HCT116 (cell line): ENCODE measurements around the gene TRAF2. TPM values are rescaled to one million over a fixed set of nuclear protein-coding genes. Genes with fewer than 3 reads are reported as not detected.

Experiments
- ATAC-seq: fragments of 200-7000 bp; cut with Tn5 transposase; 2 replicates; pipeline ENCODE4 v1.9.1; 2020; ENCODE audit warnings: mild to moderate bottlenecking, moderate library complexity
- BruUV-seq: library from RNA; stranded (reverse); fragments of 400-500 nt; replicated peaks from 2 replicates; lab custom pipeline; 2021; lab: Mats Ljungman, UMichigan
- CTCF ChIA-PET: fragments of 300-600 bp; sonication (Branson Sonifier 250); formaldehyde crosslinking; loops from one replicate; lab custom pipeline; 2021; ENCODE audit warnings: antibody characterized with exemption; lab: Charles Lee
- POLR2A ChIA-PET: fragments of 300-600, 350-600 bp; sonication (Branson Sonifier 250); formaldehyde crosslinking; loops from one replicate; lab custom pipeline; 2021; ENCODE audit warnings: antibody characterized with exemption; lab: Charles Lee
- RAD21 ChIA-PET, 2 experiments: fragments of 300-600 bp; sonication (Branson Sonifier 250); formaldehyde crosslinking; loops; one replicate each; lab custom pipeline; 2023; ENCODE audit warnings: low total read pairs in 2 of 2; ENCODE audit not compliant: uncharacterized antibody in 2 of 2, unreplicated experiment in 2 of 2, low non-redundant PET in 1 of 2; lab: Charles Lee
- DNase-seq: peaks from one replicate; pipeline ENCODE4 v3.0.0-alpha.2; 2010; ENCODE audit warnings: low read depth, low spot score
- H2AFZ ChIP-seq: fragments of 200-600 bp; shearing (Covaris generic), sonication (generic); 2 replicates; pipeline ENCODE4 v1.6.1; 2017; ENCODE audit warnings: low read depth, mixed run types, mixed read lengths, antibody characterized with exemption, low read length; ENCODE audit not compliant: poor library complexity, severe bottlenecking
- H3K27ac ChIP-seq: 2 replicates; pipeline ENCODE4 v1.5.1; 2012; ENCODE audit warnings: low read depth, low read length
- H3K27me3 ChIP-seq: fragments of 200-600 bp; sonication (generic); 2 replicates; pipeline ENCODE4 v1.6.1; 2016; ENCODE audit warnings: mixed run types, low read length, mixed read lengths; ENCODE audit not compliant: insufficient read depth
- H3K36me3 ChIP-seq, 2 experiments: fragments of 200-500 bp in 1 of 2; fragments of 200-600 bp in 1 of 2; sonication (Bioruptor generic) in 1 of 2; sonication (generic) in 1 of 2; 2 replicates each; pipeline versions ENCODE4 v1.5.1 to v1.6.1; 2014 to 2016; ENCODE audit warnings: low read length in 2 of 2, inconsistent platforms in 1 of 2, mixed read lengths in 1 of 2, mixed run types in 1 of 2; ENCODE audit not compliant: insufficient read depth in 2 of 2, control insufficient read depth in 1 of 2
- H3K4me1 ChIP-seq, 2 experiments: fragments of 200-600 bp in 1 of 2; sonication (generic) in 1 of 2; 2 replicates each; pipeline versions ENCODE4 v1.5.1 to v1.6.1; 2012 to 2017; ENCODE audit warnings: low read length in 2 of 2, inconsistent platforms in 1 of 2, mild to moderate bottlenecking in 1 of 2, mixed read lengths in 1 of 2, mixed run types in 1 of 2, moderate library complexity in 1 of 2; ENCODE audit not compliant: insufficient read depth in 2 of 2, control insufficient read depth in 1 of 2
- H3K4me2 ChIP-seq: fragments of 200-600 bp; sonication (generic); 2 replicates; pipeline ENCODE4 v1.6.1; 2017; ENCODE audit warnings: mixed run types, low read length, mixed read lengths
- H3K4me3 ChIP-seq, 2 experiments: fragments of 200-600 bp in 1 of 2; sonication (generic) in 1 of 2; replicated peaks in 1 of 2; 2 replicates each; pipeline ENCODE4 v1.5.1; 2011 to 2016; ENCODE audit warnings: low read length in 2 of 2, control low read depth in 1 of 2, low read depth in 1 of 2, mild to moderate bottlenecking in 1 of 2, mixed read lengths in 1 of 2, mixed run types in 1 of 2
- H3K79me2 ChIP-seq: fragments of 200-600 bp; sonication (generic); 2 replicates; pipeline ENCODE4 v1.6.1; 2017; ENCODE audit warnings: mild to moderate bottlenecking, mixed run types, low read length, moderate library complexity, mixed read lengths; ENCODE audit not compliant: insufficient read depth
- H3K9ac ChIP-seq: fragments of 200-600 bp; sonication (generic); 2 replicates; pipeline ENCODE4 v1.6.1; 2016; ENCODE audit warnings: low read length, mixed read lengths
- H3K9me2 ChIP-seq: fragments of 200-600 bp; sonication (generic), shearing (Covaris generic); 2 replicates; pipeline ENCODE4 v1.6.1; 2017; ENCODE audit warnings: mixed run types, mild to moderate bottlenecking, moderate library complexity; ENCODE audit not compliant: insufficient read depth
- H3K9me3 ChIP-seq, 2 experiments: fragments of 200-500 bp in 1 of 2; fragments of 200-600 bp in 1 of 2; sonication (Bioruptor generic) in 1 of 2; sonication (generic) in 1 of 2; 2 replicates each; pipeline ENCODE4 v1.6.1; 2014 to 2017; ENCODE audit warnings: low read length in 2 of 2, mixed read lengths in 2 of 2, inconsistent platforms in 1 of 2, low read depth in 1 of 2, mild to moderate bottlenecking in 1 of 2, mixed run types in 1 of 2, moderate library complexity in 1 of 2; ENCODE audit not compliant: control insufficient read depth in 1 of 2, insufficient read depth in 1 of 2
- H4K20me1 ChIP-seq: fragments of 200-600 bp; sonication (generic), shearing (Covaris generic); 2 replicates; pipeline ENCODE4 v1.6.1; 2017; ENCODE audit warnings: mixed run types, mild to moderate bottlenecking, moderate library complexity; ENCODE audit not compliant: insufficient read depth
- CTCF ChIP-seq, 3 experiments: fragments of 200-600 bp in 1 of 3; sonication (generic) in 1 of 3; IDR thresholded peaks in 2 of 3; conservative IDR thresholded peaks in 1 of 3; 2 replicates each; pipeline ENCODE4 v1.5.1; 2012 to 2017; ENCODE audit warnings: low read depth in 2 of 3, low read length in 2 of 3, antibody characterized with exemption in 1 of 3, borderline replicate concordance in 1 of 3, control low read depth in 1 of 3, mild to moderate bottlenecking in 1 of 3, mixed read lengths in 1 of 3, mixed run types in 1 of 3, moderate library complexity in 1 of 3; ENCODE audit not compliant: insufficient read depth in 1 of 3
- EZH2 ChIP-seq: fragments of 200-600 bp; sonication (generic); IDR thresholded peaks from 2 replicates; pipeline ENCODE4 v1.6.1; 2017; ENCODE audit warnings: antibody characterized with exemption, mixed run types
- EZH2phosphoT487 ChIP-seq: fragments of 200-600 bp; IDR thresholded peaks from 2 replicates; pipeline ENCODE4 v1.6.1; 2018; ENCODE audit warnings: antibody characterized with exemption, borderline replicate concordance
- POLR2AphosphoS5 ChIP-seq: IDR thresholded peaks from 2 replicates; pipeline ENCODE4 v1.6.1; 2011; ENCODE audit warnings: mild to moderate bottlenecking, low read depth, low read length, moderate library complexity
- RAD21 ChIP-seq: IDR thresholded peaks from 2 replicates; pipeline ENCODE4 v1.6.1; 2012; ENCODE audit warnings: low read depth, mild to moderate bottlenecking
- TCF7L2 ChIP-seq: IDR thresholded peaks from 2 replicates; pipeline ENCODE4 v1.7.0; 2011; ENCODE audit warnings: borderline replicate concordance, inconsistent platforms; ENCODE audit not compliant: insufficient read depth, insufficient read length; ENCODE audit errors: extremely low read depth
- intact Hi-C: fragments of 100-400 bp; cut with micrococcal nuclease; formaldehyde crosslinking; loops from 2 replicates; pipeline ENCODE4 v1.10.0; 2022
- total RNA-seq: library from RNA; stranded (reverse); gene quantifications from one replicate; pipeline ENCODE4 v1.2.1, GENCODE V29; 2021; ENCODE audit not compliant: unreplicated experiment

Gene TRAF2
- total RNA-seq, 1 experiment from 2014 or later = 28.4 TPM

- BruUV-seq = no TSS peak
- DNase-seq = no peak
- Histone ChIP-seq H3K27ac (no peak overlapping the region; the same call in 1 of the 2 replicates), H3K9me2 (no peaks in the 10 kb centered on the region), H3K9me3 (no peaks in the 10 kb centered on the region), H2AFZ (no peak overlapping the region)
- ChIA-PET POLR2A (no interaction called here), CTCF (no interaction called here)
- TF ChIP-seq EZH2phosphoT487 (no peak), TCF7L2 (no peak), RAD21 (no peak), POLR2AphosphoS5 (no peak), CTCF (IDR thresholded peaks at IDR 0.05 in 2 of 3, conservative IDR thresholded peaks at IDR 0.05 in 1 of 3; ENCODE audit: borderline replicate concordance in 1 of 3, insufficient read depth in 1 of 3, low read depth in 2 of 3, low read length in 2 of 3) (no peak), EZH2 (no peak)
- TF ChIP-seq, all 23 proteins: peak for 0
- RAD21 ChIA-PET = no interaction called here
- ATAC-seq = no peak
- H4K20me1 ChIP-seq = no peaks in the 10 kb centered on the region
- H3K27me3 ChIP-seq = no peaks in the 10 kb centered on the region
- intact Hi-C loops = no loop called here
- no peak overlapping the region for H3K4me3 ChIP-seq
- no peak overlapping the region for H3K9ac ChIP-seq
- H3K79me2 ChIP-seq = no peaks in the 10 kb centered on the region
- no peak overlapping the region for H3K4me2 ChIP-seq
- H3K36me3 ChIP-seq = no peaks in the 10 kb centered on the region
- peaks cover 4 to 11% of the 10 kb centered on the region in 2 experiments for H3K4me1 ChIP-seq
Observed at GRCh38 chr9:136958898-136959850, 72.9 kb downstream of the TRAF2 start.
